Measurements from ENCODE around the gene ESPNL. TPM values are rescaled to one million over a fixed set of nuclear protein-coding genes. Genes with fewer than 3 reads are reported as not detected.

The ESPNL gene
- total RNA-seq, 1 experiment from 2014 or later, result 0.85 TPM

GRCh38 chr2:238069021-238069709, 31.0 kb upstream of the ESPNL start:
- CTCF ChIA-PET, result no interaction called here
- intact Hi-C loops (cut with micrococcal nuclease; ENCODE audit: unreplicated experiment), result no loop called here

GRCh38 chr2:238069877-238070276, 30.3 kb upstream of the ESPNL start:
- in situ Hi-C loops (cut with HindIII; ENCODE audit: low pct_unique_long_range_greater_than_20kb, low sequenced_read_pairs), result no loop called here
- CTCF ChIA-PET, result no interaction called here
- TF ChIP-seq POLR2AphosphoS5 (IDR thresholded peaks at IDR 0.05; ENCODE audit: low read depth, low read length), result no peak
- TF ChIP-seq TCF7L2 (IDR thresholded peaks at IDR 0.05; ENCODE audit: low read depth, low read length), result no peak
- TF ChIP-seq CTCF (IDR thresholded peaks at IDR 0.05), result no peak
- no peak for TF ChIP-seq REST (IDR thresholded peaks at IDR 0.05; ENCODE audit: insufficient read depth in 1 of 2, low read depth in 2 of 2, low read length in 1 of 2)
- no peak for TF ChIP-seq SIN3A (IDR thresholded peaks at IDR 0.05; ENCODE audit: borderline replicate concordance, insufficient read depth, low read depth, low read length)
- POLR2A ChIA-PET, result no interaction called here
- Histone ChIP-seq H3K4me3 (ENCODE audit: low read depth in 2 of 2, low read length in 2 of 2) (no peak overlapping the region), H3K4me1 (ENCODE audit: control insufficient read depth, insufficient read depth, low read length) (no peaks in the 10 kb centered on the region), H3K27me3 (ENCODE audit: control insufficient read depth, insufficient read depth, low read length) (no peaks in the 10 kb centered on the region), H3K9me3 (ENCODE audit: control insufficient read depth, insufficient read depth, low read depth, low read length) (peaks cover 10% of the 10 kb centered on the region; the same call in 1 of the 2 replicates), H3K27ac (ENCODE audit: low read length) (no peak overlapping the region), H3K36me3 (ENCODE audit: control insufficient read depth, insufficient read depth, low read length) (peaks cover 9% of the 10 kb centered on the region)
- intact Hi-C loops (cut with micrococcal nuclease; ENCODE audit: unreplicated experiment), result no loop called here
- BruUV-seq (replicated peaks), result no TSS peak
- ATAC-seq, result no peak
- no peak for DNase-seq (ENCODE audit: low read depth, low spot score)

More at GRCh38 chr2:238069021-238069709, 31.0 kb upstream of the ESPNL start:
- TF ChIP-seq REST (IDR thresholded peaks at IDR 0.05; ENCODE audit: insufficient read depth in 1 of 2, low read depth in 2 of 2, low read length in 1 of 2) (no peak), TCF7L2 (IDR thresholded peaks at IDR 0.05; ENCODE audit: low read depth, low read length) (no peak), CTCF (IDR thresholded peaks at IDR 0.05) (no peak), SIN3A (IDR thresholded peaks at IDR 0.05; ENCODE audit: borderline replicate concordance, insufficient read depth, low read depth, low read length) (no peak), POLR2AphosphoS5 (IDR thresholded peaks at IDR 0.05; ENCODE audit: low read depth, low read length) (no peak)
- Histone ChIP-seq H3K27ac (ENCODE audit: low read length) (no peak overlapping the region), H3K4me1 (ENCODE audit: control insufficient read depth, insufficient read depth, low read length) (no peaks in the 10 kb centered on the region), H3K36me3 (ENCODE audit: control insufficient read depth, insufficient read depth, low read length) (peaks cover 13% of the 10 kb centered on the region), H3K27me3 (ENCODE audit: control insufficient read depth, insufficient read depth, low read length) (no peaks in the 10 kb centered on the region), H3K9me3 (ENCODE audit: control insufficient read depth, insufficient read depth, low read depth, low read length) (peaks cover 10% of the 10 kb centered on the region; the same call in 1 of the 2 replicates), H3K4me3 (ENCODE audit: low read depth in 2 of 2, low read length in 2 of 2) (no peak overlapping the region)
- no TSS peak for BruUV-seq (replicated peaks)
- DNase-seq (ENCODE audit: low read depth, low spot score), result no peak
- POLR2A ChIA-PET, result no interaction called here
- in situ Hi-C loops (cut with HindIII; ENCODE audit: low pct_unique_long_range_greater_than_20kb, low sequenced_read_pairs), result no loop called here
- ATAC-seq, result no peak

Measured in Panc1 (cell line).